HG02870 (cell line): ENCODE data around the gene AIRE.

Experiments used
- ATAC-seq: cut with Tn5 transposase; IDR thresholded peaks from one replicate; pipeline ENCODE4 v1.9.1; 2021; ENCODE audit warnings: mild to moderate bottlenecking, moderate library complexity; ENCODE audit not compliant: unreplicated experiment

Gene AIRE

GRCh38 chr21:44303490-44303981, 17.9 kb downstream of the AIRE start:
- ATAC-seq = no peak

DNA sequence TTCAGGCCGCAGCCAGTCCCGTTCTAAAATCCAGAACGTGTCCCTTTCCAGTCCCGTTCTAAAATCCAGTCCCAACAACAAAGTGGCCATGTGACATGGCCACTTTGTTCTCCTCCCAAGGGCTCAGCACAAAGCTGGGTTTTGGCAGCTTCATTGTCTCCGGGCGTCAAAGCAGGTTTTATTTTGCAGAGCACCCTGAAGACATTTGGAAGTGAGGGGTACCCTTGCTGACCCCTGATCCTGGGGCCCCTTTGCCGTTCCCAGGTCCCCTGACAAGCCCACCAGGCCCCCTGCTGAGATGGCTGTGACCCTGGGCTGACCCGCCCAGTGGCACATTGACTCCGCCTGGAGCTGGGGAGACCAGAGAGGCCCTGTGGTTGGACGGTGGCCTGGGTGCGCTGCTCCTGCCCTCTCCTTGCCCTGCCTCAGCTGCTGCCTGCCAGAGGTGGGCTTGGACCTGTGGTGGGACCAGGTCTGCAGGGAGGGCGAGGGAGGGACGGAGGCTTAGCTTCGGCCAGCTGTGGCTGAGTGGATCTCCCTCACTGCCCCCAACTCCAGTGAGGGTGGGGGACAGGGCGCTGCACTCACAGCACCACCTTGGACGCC, 18.4 kb downstream of the AIRE start:
- ATAC-seq = no peak

- ATAC-seq = no peak
Measured at GRCh38 chr21:44304877-44305293, 19.2 kb downstream of the AIRE start.

- ATAC-seq = no peak
Measured at GRCh38 chr21:44305691-44306090, 20.0 kb downstream of the AIRE start.

DNA sequence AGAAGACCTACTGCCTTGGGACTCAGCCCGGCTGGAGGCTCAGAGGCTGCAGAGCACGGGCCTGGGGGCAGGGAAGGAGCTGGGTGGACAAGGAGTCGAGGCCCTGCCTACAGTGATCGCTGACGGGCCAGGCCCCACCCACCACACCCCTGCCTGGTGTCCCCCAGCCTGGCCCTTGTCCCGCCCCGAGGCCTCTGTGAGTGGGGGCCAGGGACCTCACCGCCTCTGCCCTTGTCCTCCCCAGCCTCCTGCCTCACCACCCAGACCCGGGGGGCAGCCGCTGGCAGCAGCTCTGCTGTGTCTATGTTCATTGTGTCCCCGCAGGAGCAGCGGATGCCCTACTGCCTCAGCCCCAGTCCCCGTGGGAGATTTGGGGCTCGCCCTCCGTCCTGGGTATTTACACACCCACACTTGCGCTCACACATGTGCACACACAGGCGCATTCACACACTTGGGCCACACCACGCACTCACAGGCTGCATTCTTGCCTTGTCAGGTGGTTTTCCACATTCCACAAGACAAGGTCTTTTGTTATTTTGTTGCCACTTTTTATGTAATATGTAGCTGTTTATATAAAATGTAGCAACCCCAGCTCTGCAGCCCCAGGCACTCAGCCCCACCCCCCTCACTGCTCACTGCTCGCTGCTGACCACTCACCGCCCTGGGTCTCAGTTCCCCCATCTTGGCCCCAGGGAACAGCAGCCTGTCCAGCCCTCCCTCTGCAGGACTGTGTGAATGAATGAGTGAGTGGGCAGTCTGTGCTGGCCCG, 21.4 kb downstream of the AIRE start:
- ATAC-seq = no peak

GRCh38 chr21:44310628-44311507, 25.2 kb downstream of the AIRE start:
- ATAC-seq = no peak

DNA sequence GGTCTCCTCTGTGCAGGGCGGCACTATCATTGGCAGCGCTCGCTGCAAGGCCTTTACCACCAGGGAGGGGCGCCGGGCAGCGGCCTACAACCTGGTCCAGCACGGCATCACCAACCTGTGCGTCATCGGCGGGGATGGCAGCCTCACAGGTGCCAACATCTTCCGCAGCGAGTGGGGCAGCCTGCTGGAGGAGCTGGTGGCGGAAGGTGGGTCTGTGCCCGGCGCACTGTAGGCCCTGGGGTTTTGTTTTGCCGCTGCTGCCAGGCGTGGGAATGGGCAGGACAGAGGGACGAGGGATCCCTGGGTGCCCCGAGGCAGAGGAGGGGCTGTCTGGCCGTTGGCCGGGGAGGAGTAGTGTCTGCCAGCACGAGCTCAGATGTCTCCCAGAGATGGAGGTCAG, 26.4 kb downstream of the AIRE start:
- ATAC-seq = no peak

GRCh38 chr21:44312716-44313115, 27.0 kb downstream of the AIRE start:
- ATAC-seq = no peak

DNA sequence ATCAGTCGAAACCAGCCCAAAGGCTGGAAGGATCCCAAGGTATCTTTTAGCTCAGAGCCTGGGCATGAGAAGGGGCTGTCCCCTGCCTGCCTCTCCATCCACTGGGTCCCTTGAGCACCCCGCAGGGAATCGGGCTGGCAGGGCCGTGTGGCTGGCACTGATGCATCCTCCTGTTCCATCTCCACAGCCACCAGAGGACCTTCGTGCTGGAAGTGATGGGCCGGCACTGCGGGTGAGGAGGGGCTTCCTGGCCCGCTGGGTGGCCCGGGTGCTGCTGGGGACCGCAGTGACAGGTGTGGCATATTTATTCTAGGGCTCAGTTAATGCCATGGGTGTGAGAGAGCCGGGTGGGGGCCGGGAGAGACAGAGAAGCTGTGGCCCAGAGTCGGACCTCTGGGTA, 27.8 kb downstream of the AIRE start:
- ATAC-seq = no peak

DNA sequence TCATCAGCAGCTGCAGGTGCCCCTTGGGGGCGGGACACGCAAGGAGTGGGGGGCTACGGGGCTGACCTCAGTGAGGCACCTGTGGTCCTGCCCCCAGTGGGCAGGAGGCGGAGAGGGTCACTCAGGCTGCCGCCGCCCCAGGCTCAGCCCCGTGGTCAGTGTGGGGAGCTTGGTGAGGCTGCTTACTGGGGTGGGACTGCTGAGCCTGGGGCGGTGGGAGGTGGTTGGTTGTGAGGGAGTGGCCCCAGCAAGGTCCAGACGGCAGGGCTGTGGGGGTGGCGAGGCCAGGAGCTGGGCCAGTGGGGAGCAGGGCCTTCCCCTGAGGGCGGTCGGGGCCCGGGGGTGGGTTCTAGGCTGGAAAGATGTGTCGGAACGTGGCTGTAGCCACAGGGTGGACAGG, 28.5 kb downstream of the AIRE start:
- ATAC-seq = no peak

DNA sequence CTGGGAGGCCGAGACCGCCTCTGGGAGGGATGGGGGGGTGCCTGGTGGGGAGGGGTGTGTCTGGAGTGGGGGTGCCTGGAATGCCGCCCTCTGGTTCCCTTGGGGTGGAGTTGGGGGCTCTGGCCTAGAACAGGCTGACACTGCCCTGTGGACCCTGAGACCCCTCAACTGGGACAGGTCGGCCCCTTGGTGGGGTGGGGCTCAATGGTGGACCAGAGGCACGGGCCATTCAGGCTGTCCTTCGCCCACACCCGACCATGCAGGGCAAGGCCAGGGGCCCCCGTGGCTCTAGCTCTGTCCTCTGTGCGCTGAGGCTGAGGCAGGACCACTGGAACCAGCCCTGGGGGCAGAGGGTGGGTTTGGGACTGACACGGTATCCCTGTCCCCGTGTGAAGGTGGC, 28.9 kb downstream of the AIRE start:
- ATAC-seq = no peak

DNA sequence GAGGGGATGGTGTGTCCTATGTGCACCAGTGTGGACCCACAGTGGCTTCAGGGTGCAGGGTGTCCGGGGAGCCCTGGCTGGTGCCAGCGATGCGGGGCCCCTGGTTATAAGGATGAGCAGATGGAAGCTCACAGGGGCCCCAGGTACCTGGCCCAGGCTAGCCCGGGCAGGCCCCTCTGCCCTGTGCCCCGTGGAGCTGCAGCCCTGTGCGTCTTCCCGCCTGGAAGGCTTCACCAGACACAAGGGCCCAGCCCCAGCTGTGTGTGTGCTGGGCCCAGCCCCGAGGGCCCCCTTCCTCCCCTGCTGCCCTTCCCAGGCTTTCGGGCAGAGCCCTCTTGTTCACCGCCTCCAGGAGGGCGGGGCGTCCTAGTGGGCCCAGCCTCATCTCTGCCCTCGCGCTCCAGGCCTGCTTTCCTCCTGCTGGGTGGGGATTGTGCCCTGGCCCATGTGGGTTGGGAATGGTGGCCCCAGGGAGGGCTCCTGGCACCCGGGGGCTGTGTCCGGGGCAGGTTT, 30.1 kb downstream of the AIRE start:
- no peak for ATAC-seq

- ATAC-seq = no peak
Measured at GRCh38 chr21:44316277-44316900, 30.7 kb downstream of the AIRE start.

DNA sequence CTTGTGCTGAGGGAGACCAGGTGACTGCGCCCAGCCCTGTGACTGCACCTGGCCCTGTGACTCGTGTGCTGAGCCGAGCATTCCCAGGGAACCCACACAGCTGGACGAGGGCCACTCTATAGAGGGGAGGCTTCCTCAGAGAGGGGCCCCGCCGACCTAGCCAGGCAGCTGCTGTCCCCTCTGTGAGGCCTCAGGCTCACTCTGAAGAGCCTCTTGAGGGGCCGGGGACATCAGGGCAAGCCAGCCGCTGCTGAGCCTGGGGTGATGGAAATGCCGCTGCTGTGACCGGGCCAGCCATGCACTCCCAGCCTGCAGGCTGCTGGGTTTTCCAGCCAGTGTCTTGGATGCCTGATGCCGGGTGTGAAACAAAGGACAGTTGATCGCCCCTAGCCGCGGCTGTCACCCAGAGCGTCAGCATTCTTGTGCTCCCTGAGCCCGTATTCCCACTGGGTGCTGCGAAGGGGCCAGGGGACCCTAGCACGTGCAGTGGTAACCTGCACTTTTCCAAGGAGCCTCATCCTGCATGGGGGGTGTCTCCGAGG, 31.6 kb downstream of the AIRE start:
- ATAC-seq = no peak

DNA sequence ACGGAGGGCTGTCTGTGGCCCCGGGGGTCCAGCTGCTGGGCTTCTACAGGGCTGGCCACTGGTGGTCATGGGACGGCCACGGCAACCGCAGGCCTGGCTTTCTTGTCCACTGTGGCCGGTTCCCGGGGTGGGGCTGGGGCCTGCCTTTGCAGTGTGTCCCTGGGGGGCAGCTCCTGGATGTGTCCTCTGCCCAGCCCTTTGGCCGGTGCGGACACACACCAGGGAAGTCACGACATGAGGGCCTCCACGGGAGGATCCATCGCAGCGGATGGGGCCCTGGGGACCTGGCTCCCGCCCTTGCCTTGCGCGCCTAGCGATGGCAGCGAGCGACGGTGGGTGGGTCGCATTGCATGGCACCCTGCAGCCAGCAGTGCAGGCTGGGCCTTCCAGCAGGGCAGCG, 32.2 kb downstream of the AIRE start:
- ATAC-seq = no peak

DNA sequence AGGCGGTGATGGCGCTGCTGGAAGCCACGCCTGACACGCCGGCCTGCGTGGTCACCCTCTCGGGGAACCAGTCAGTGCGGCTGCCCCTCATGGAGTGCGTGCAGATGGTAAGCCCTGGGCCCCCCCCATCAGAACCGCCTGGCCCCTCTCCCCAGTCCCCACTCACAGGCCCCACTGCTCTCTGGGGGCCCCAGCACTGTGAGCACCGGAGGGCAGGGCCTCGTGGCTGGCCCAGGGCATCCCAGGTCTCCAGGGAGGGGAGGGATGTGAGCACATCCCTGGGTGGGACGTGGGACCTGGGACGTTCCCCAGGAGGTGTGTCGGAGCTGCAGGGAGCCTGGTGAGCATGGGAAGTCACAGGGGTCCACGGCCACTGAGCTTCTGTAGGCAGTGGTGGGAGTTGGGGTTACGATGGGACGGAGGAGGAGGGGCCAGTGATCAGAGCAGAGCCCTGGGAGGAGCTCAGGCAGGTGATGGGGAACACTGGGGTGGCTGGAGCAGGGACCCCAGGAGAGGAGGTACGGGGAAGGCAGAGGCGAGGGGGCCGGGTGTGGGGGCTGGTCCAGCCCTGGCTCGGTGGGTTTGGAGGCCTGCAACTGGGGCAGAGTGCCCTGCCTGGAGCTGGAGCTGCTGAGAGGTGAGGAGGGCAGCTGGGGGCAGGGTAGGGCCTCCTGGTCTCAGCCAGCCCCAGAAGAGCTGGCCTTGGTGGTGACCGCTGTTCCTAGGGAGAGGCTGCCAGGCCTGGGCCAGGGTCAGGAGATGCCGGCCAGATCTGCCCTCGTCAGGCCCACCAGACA, 33.0 kb downstream of the AIRE start:
- ATAC-seq = no peak

- ATAC-seq = no peak
Measured at GRCh38 chr21:44319407-44320065, 33.9 kb downstream of the AIRE start.

- ATAC-seq = no peak
Measured at GRCh38 chr21:44320847-44321246, 35.2 kb downstream of the AIRE start.

DNA sequence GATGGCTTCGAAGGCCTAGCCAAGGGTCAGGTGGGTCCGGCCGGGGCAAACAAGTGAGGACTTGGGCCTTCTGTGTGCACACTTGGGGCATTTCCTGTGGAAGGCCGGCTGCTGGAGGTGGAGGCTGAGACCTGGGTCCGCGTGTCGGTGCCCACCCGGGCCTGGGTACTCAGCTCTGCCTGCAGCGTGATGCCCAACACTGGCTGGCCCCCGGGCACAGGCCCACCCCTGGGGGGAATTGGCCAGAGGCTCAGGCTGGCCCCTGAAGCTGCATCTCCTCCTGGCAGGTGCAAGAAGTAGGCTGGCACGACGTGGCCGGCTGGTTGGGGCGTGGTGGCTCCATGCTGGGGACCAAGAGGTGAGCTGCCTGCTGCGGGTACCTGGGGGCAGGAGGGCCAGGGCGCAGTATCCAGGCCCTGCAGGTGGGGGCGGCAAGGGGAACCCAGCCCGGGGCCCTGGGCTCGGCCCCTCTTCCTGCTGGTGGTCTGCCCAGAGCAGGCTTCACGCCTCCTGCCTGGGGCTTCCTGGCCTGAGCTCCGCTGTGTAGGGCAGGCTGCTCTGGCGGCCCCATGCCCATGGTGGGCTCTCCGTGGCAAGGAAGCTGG, 36.3 kb downstream of the AIRE start:
- no peak for ATAC-seq
